Peyer's patch (tissue), 4 donors: ENCODE results near the gene ACAP2.

ENCODE experiments used
- CTCF ChIP-seq, 6 experiments: fragments of 450-650 bp in 4 of 6; fragments of 200-600 bp in 2 of 6; sonication (generic) in 1 of 6; IDR thresholded peaks; one replicate each; pipeline ENCODE4 v1.5.1; 2017 to 2019; ENCODE audit warnings: antibody characterized with exemption in 6 of 6, mild to moderate bottlenecking in 3 of 6, moderate library complexity in 1 of 6
- POLR2A ChIP-seq, 2 donors: fragments of 450-650 bp; IDR thresholded peaks; one replicate each; pipeline ENCODE4 v1.5.1; 2017; ENCODE audit warnings: antibody characterized with exemption in 2 of 2, mild to moderate bottlenecking in 2 of 2, moderate library complexity in 2 of 2

DNA sequence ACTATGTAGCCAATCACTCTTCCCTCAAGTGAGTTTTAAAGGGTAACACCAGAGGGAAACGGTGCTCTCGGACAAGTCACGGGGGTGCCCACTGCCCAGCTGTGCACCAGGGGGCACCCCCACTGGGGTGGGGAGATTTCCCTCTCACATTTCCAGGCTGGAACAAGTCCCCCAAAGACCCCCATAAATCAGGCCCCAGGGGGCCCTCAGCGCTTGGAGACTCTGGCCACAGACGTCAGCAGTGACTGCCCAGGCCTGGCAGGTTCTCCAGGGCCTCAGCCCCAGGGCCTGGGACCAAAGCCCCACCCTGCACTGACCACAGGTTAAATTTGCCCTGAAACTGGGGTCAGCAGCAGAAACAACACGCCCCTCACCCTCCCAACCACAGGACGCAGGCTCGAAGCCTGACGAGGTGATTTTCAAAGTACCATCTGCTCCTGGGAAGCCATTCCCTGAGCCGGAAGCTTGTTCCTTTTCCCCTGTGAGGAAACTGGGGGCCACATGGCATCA is 188.8 kb downstream of the ACAP2 start:
- TF ChIP-seq CTCF (IDR thresholded peaks at IDR 0.05), result no peak
- TF ChIP-seq POLR2A (IDR thresholded peaks at IDR 0.05), result no peak
